Thoracic aorta (tissue), 2 donors: ENCODE data around the gene NEDD4L. TPM values are rescaled to one million over a fixed set of nuclear protein-coding genes. Genes with fewer than 3 reads are reported as not detected.

ENCODE experiments used
- ATAC-seq: fragments of 150-250 bp; one replicate; pipeline ENCODE4 v1.8.0; 2017; ENCODE audit warnings: low read depth; ENCODE audit not compliant: insufficient number of reproducible peaks, low FRiP score
- DNase-seq: peaks from one replicate; pipeline ENCODE4 v3.0.0-alpha.2; 2020; ENCODE audit warnings: low spot score
- H3K27ac ChIP-seq, 2 donors: fragments of 200-600 bp; sonication (generic); 1 replicate in 1 of 2; 2 replicates in 1 of 2; pipeline ENCODE4 v1.5.1; 2016; ENCODE audit warnings: mild to moderate bottlenecking in 2 of 2, moderate library complexity in 2 of 2
- H3K27me3 ChIP-seq: fragments of 200-600 bp; sonication (generic); replicated peaks from 2 replicates; pipeline ENCODE4 v1.6.0; 2016; ENCODE audit warnings: mild to moderate bottlenecking; ENCODE audit not compliant: insufficient read depth
- H3K36me3 ChIP-seq: fragments of 200-600 bp; sonication (generic); one replicate; pipeline ENCODE4 v1.5.1; 2016
- H3K4me1 ChIP-seq, 2 donors: fragments of 200-600 bp; sonication (generic); 1 replicate in 1 of 2; 2 replicates in 1 of 2; pipeline versions ENCODE4 v1.5.1 to v1.6.0; 2016; ENCODE audit warnings: low read depth in 2 of 2, mild to moderate bottlenecking in 1 of 2; ENCODE audit not compliant: control insufficient read depth in 1 of 2
- H3K4me3 ChIP-seq: fragments of 200-600 bp; sonication (generic); 2 replicates; pipeline ENCODE4 v1.5.1; 2016; ENCODE audit warnings: mild to moderate bottlenecking
- H3K9me3 ChIP-seq: fragments of 200-600 bp; sonication (generic); 2 replicates; pipeline ENCODE4 v1.5.1; 2016
- total RNA-seq, 2 donors: library from RNA; depleted of rRNA; stranded (reverse); fragments of >200 nt; gene quantifications; one replicate each; pipeline versions ENCODE4 v1.1.0 to v1.2.3, GENCODE V29; 2016
- TF ChIP-seq, protein P1 (sequence below): fragments of 200-600 bp; sonication (generic); IDR thresholded peaks from one replicate; pipeline ENCODE4 v1.5.1; 2019; ENCODE audit warnings: antibody characterized with exemption

Gene NEDD4L
- total RNA-seq, 2 donors from 2014 or later, result 13.9 to 22.9 TPM

DNA sequence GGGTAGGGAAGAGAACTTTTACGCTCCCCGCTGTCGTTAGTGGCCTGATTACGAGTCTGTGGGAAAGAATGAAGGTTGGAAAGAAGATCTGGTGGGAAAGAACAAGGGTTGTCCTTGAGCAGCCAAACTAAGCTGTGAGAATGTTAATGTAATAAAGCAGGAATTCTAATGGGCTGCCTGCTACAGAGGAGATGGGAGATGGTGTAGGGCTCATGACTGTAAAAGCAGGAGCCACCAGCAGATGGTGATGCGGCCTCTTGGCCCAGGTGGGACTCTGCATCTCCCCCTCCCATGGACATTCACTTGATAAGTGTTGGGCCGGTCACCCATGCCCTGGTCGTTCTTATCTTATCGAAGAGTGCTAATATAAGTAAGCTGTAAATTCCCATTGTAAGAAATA lies 150.0 kb downstream of the NEDD4L start:
- TF ChIP-seq, protein P1, sequence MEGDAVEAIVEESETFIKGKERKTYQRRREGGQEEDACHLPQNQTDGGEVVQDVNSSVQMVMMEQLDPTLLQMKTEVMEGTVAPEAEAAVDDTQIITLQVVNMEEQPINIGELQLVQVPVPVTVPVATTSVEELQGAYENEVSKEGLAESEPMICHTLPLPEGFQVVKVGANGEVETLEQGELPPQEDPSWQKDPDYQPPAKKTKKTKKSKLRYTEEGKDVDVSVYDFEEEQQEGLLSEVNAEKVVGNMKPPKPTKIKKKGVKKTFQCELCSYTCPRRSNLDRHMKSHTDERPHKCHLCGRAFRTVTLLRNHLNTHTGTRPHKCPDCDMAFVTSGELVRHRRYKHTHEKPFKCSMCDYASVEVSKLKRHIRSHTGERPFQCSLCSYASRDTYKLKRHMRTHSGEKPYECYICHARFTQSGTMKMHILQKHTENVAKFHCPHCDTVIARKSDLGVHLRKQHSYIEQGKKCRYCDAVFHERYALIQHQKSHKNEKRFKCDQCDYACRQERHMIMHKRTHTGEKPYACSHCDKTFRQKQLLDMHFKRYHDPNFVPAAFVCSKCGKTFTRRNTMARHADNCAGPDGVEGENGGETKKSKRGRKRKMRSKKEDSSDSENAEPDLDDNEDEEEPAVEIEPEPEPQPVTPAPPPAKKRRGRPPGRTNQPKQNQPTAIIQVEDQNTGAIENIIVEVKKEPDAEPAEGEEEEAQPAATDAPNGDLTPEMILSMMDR, result no peak
- ATAC-seq (no peak), DNase-seq (no peak)
- no peak overlapping the region for H3K4me3 ChIP-seq
- H3K27me3 ChIP-seq, result no peaks in the 10 kb centered on the region
- no peaks in the 10 kb centered on the region for H3K36me3 ChIP-seq
- no peaks in the 10 kb centered on the region for H3K4me1 ChIP-seq
- H3K9me3 ChIP-seq, result no peaks in the 10 kb centered on the region
- H3K27ac ChIP-seq, result no peak overlapping the region

DNA sequence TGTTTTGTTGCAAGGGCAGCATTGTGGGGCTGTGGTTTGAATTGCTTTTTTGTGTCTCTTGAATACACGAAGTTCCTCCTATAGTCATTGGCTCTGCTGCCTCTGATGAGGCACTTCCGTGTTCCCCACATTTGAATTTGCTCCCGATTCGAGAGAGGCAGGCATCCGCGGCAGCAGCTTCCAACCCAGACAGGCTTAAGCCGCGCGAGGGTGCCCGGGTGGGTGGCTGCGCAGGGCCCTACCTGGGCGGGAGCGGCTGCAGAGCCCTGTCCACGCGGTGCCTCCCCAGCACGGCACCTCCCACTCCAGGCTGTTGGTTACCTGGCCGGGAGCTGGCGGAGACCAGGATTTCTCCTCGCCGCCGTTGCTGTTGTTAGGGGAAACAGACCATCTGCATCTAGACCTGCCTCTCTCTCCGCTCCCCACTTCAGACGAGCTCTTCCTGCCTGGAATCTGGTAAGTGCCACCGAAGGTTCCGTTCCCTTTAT lies 151.3 kb downstream of the NEDD4L start:
- TF ChIP-seq, protein P1, result no peak
- no peaks in the 10 kb centered on the region for H3K27me3 ChIP-seq
- DNase-seq (no peak), ATAC-seq (no peak)
- H3K27ac ChIP-seq, result no peak overlapping the region
- no peaks in the 10 kb centered on the region for H3K4me1 ChIP-seq
- H3K36me3 ChIP-seq, result no peaks in the 10 kb centered on the region
- no peaks in the 10 kb centered on the region for H3K9me3 ChIP-seq
- peak overlapping the region; percentile 50 for H3K4me3 ChIP-seq

DNA sequence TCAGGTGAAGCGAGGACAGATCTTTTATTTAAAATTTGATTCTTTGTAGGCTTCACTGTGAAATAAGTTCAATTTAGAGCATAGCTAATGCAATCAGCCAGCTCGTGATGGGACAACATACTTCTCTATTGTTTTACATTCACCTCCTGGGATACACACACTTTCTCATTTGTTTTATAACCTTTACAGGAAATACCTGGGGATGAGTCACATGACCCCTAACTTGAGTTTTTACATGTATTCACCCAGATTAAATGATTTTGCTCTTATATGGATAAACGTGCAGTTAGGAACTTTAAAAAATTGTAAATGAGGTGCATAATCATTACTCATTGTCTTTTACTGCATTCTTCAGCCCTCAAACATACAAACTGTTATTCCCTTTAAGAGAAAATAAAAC lies 152.1 kb downstream of the NEDD4L start:
- no peak overlapping the region for H3K4me3 ChIP-seq
- H3K9me3 ChIP-seq, result no peaks in the 10 kb centered on the region
- ATAC-seq (no peak), DNase-seq (no peak)
- no peak overlapping the region for H3K27ac ChIP-seq
- H3K36me3 ChIP-seq, result no peaks in the 10 kb centered on the region
- no peaks in the 10 kb centered on the region for H3K27me3 ChIP-seq
- no peaks in the 10 kb centered on the region for H3K4me1 ChIP-seq
- TF ChIP-seq, protein P1, result no peak

DNA sequence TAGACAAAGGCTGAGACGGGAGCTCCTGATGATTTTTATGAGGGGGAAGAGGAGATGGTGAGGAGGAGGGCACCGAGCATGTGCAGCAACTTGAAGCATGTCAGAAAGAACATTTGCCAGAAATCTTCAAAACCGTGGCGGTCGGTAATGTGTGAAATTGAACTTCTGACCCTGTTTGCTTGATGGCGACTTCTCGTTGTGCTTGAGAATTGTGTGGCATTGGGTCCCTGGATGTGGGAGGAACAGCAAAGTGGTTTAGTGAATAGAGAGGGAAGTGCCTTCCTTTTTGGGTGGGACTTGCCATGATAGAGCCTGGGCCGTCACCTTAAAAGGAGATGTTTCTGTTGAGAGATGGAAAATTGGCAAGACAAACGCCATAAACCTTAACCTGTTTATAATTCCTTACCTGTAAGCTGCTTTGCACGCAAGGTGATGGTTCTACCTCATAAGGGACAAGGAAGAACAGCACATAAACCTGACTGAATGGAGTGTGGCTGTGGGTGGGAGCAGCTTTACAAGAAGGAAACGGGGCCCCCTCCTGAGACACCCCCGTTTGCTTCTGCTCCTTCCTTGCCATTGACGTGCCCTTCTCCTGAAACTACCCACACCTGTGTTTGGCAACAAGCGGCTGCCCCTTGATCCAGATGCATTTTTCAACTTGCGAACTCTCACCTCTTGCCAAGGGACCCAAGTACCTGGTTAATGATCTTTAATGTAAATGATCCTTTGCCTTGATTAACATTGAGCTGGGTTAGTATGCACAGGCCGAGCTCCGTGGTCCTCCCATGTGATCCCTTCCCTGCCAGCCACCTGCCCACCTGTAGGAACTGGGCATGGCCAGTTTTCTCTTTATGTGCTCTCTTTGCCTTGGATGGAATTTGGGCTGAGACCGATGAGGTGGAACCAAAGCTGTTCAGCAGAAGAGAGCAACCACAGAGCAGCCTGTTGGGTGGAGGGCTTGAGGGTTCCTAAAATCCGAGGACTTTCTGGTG lies 153.2 kb downstream of the NEDD4L start:
- no peaks in the 10 kb centered on the region for H3K36me3 ChIP-seq
- H3K27ac ChIP-seq, result no peak overlapping the region
- TF ChIP-seq, protein P1, result no peak
- DNase-seq, result no peak
- H3K4me1 ChIP-seq, result no peaks in the 10 kb centered on the region
- no peak overlapping the region for H3K4me3 ChIP-seq
- no peaks in the 10 kb centered on the region for H3K27me3 ChIP-seq
- no peak for ATAC-seq
- H3K9me3 ChIP-seq, result no peaks in the 10 kb centered on the region

DNA sequence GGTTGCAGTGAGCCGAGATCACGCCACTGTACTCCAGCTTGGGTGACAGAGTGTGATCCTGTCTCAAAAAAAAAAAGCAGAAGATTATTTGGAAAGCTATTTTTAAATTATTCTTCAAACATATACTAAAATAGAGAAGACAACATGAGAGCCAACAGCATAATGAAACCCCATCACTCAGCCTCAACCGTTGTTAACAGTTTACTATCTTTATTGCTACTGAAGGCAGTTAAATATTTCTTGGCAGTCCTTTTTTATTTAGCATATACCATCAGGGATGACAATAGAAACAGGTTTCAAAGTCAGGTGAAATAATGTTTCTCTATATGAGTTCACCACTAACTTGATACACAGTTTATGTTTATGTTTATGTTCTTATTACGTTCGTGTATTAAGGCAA lies 157.2 kb downstream of the NEDD4L start:
- H3K4me1 ChIP-seq, result no peaks in the 10 kb centered on the region
- no peaks in the 10 kb centered on the region for H3K36me3 ChIP-seq
- H3K4me3 ChIP-seq, result no peak overlapping the region

More for the DNA sequence above, 157.2 kb downstream of the NEDD4L start:
- ATAC-seq (no peak), DNase-seq (no peak)
- TF ChIP-seq, protein P1, result no peak
- no peaks in the 10 kb centered on the region for H3K9me3 ChIP-seq
- no peak overlapping the region for H3K27ac ChIP-seq
- H3K27me3 ChIP-seq, result no peaks in the 10 kb centered on the region
